ENCODE data around the gene UGT3A2.

Gene UGT3A2

DNA sequence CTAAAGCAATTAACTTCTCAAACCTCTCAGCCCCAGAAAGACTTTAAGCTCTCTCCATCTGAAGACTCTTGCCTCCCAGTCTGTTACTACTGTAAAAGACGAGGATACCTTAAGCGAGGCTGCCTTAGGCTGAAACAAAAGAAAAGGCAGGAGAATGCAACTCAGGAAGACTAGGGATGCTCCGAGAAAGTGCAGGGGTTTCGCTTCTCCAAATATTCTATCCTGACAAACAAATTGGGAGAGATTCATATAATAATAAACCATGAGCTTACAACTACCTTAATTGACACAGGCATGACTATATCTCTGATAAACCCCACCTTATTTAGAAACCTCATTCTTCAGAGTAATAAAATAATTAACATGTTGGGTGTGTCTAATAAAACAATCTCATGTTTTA, 70.6 kb downstream of the UGT3A2 start:
- TF ChIP-seq, protein P1, sequence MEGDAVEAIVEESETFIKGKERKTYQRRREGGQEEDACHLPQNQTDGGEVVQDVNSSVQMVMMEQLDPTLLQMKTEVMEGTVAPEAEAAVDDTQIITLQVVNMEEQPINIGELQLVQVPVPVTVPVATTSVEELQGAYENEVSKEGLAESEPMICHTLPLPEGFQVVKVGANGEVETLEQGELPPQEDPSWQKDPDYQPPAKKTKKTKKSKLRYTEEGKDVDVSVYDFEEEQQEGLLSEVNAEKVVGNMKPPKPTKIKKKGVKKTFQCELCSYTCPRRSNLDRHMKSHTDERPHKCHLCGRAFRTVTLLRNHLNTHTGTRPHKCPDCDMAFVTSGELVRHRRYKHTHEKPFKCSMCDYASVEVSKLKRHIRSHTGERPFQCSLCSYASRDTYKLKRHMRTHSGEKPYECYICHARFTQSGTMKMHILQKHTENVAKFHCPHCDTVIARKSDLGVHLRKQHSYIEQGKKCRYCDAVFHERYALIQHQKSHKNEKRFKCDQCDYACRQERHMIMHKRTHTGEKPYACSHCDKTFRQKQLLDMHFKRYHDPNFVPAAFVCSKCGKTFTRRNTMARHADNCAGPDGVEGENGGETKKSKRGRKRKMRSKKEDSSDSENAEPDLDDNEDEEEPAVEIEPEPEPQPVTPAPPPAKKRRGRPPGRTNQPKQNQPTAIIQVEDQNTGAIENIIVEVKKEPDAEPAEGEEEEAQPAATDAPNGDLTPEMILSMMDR (conservative IDR thresholded peaks at IDR 0.05; ENCODE audit: control insufficient read depth, insufficient read depth, low read depth, low read length) = no peak
- no peak overlapping the region for H3K4me3 ChIP-seq (ENCODE audit: control insufficient read depth, low read depth, low read length)
- no peak for DNase-seq (ENCODE audit: low read depth)

DNA sequence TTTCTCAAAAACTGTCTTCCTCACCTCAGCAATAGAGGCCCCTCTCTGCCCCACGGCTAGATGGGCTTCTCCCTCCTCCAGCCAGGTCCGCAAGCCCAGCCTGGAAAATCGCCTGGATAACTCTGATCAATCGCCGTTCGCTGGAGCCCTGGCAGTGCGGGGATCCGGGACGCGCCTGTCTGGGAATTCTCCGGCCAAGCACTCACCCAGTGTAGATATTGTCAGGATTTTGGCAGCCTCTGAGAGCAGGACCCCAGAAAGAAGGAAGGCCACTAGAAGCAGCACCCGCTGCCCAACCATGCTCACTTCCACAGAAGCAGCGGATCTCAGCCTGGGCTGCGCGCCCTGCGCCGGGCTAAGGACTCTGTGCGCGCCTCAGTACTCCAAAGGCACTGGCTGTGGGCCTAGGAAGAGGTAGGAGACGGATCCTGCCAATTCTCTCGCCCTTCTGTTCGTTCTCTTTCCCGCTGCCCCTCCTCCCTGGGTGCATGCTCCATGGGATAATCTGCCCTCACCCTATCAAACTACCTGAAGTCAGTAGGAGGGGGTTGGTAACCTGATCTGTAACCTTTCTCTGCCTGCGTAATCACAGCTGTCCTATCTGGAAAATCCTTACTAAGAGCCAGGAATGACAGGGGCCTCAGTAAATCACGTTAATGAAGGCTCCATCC, 75.6 kb downstream of the UGT3A2 start, which contains the start of gene UGT3A1:
TSS of gene UGT3A1 (minus strand) at position 450 of the 671 bp plus-strand sequence. CDS start at position 300, 150 bp downstream.
- no peak for DNase-seq (ENCODE audit: low read depth)
- TF ChIP-seq, protein P1 (conservative IDR thresholded peaks at IDR 0.05; ENCODE audit: control insufficient read depth, insufficient read depth, low read depth, low read length) = no peak
- no peak within 1 kb of the TSS for H3K4me3 ChIP-seq (ENCODE audit: control insufficient read depth, low read depth, low read length)

DNA sequence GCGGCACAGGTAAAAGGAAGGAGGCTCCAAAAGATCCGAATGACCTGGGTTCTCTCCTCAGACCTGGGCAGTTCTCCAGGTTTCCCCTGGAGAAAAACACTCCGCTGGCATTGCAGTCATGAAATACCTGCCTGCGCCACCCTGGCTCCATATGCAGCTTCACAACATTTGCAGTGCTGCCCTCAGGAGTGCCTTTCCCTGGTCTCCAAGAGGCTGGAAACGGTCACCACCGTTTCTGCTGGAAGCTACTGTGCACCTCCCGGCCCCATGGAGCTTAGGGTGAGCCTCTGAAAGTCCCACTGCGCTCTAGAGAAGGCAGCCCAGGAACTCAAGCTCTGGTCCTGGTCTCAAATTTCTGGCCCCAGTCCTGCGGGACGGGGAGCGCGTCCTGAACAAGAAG, 76.2 kb downstream of the UGT3A2 start:
- no peak for DNase-seq (ENCODE audit: low read depth)
- TF ChIP-seq, protein P1 (conservative IDR thresholded peaks at IDR 0.05; ENCODE audit: control insufficient read depth, insufficient read depth, low read depth, low read length) = no peak
- no peak overlapping the region for H3K4me3 ChIP-seq (ENCODE audit: control insufficient read depth, low read depth, low read length)

DNA sequence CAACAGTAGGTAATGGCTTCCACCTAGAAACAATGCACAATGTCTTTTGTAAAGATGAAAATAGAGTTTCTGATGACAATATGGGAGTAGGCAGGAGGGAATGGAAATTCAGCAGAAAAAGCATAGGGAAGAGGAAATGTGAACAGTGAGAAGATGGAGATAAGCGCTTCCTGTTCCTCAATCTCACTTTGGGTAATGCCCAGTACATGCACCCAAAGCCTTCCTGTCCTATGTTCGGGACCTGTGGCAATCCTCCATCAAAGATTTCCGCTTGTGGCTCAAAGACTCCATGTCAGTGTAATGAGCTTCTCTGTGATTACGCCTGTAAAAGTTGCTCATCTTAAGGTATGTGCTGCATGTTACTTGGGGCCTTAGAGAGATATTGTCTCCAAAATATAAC, 78.2 kb downstream of the UGT3A2 start:
- H3K4me3 ChIP-seq (ENCODE audit: control insufficient read depth, low read depth, low read length) = no peak overlapping the region
- TF ChIP-seq, protein P1 (conservative IDR thresholded peaks at IDR 0.05; ENCODE audit: control insufficient read depth, insufficient read depth, low read depth, low read length) = no peak
- DNase-seq (ENCODE audit: low read depth) = no peak

DNA sequence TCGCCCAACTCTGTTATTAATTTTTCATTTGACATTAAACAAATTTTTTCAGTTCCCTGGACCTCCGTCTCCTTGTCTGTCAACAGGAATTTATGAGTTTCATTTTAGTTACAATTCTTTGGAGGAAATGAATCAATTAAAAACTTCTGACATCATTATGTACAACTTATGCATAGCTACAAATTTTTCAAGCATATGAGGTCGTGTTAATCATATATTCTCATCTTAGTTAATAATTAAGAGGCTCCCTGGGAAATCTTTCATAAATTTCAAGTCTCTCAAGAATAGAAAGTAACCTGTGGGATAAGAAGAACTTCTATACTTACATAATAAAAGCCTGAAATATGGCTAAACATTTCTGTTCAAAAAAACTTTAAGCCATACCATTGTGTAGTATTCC, 78.9 kb downstream of the UGT3A2 start:
- TF ChIP-seq, protein P1 (conservative IDR thresholded peaks at IDR 0.05; ENCODE audit: control insufficient read depth, insufficient read depth, low read depth, low read length) = no peak
- no peak for DNase-seq (ENCODE audit: low read depth)
- no peak overlapping the region for H3K4me3 ChIP-seq (ENCODE audit: control insufficient read depth, low read depth, low read length)
